Uterus (tissue), 2 donors: Measurements from ENCODE around the gene ATP6V0E2.

Experiments used
- CTCF ChIP-seq, 4 experiments: fragments of 200-600 bp in 2 of 4; fragments of 450-650 bp in 2 of 4; sonication (generic) in 2 of 4; IDR thresholded peaks; one replicate each; pipeline ENCODE4 v1.5.1; 2016 to 2019; ENCODE audit warnings: antibody characterized with exemption in 4 of 4, mild to moderate bottlenecking in 2 of 4, moderate library complexity in 1 of 4
- POLR2A ChIP-seq, 2 donors: fragments of 450-650 bp; IDR thresholded peaks; one replicate each; pipeline ENCODE4 v1.6.1; 2016; ENCODE audit warnings: antibody characterized with exemption in 2 of 2, mild to moderate bottlenecking in 1 of 2, moderate library complexity in 1 of 2

- no peak for TF ChIP-seq CTCF (IDR thresholded peaks at IDR 0.05)
- TF ChIP-seq POLR2A (IDR thresholded peaks at IDR 0.05): no peak
These were observed 49.4 kb upstream of the ATP6V0E2 start for GRCh38 chr7:149824301-149824741.
